ENCODE measurements around the gene KPNA3. TPM values are rescaled to one million over a fixed set of nuclear protein-coding genes. Genes with fewer than 3 reads are reported as not detected.
"Not testable (repeated sequence)": the region's sequence is repeated elsewhere in the genome, so short reads cannot be mapped to it uniquely, and the experiment has no call there.

KPNA3 gene
- polyA plus RNA-seq, 1 donor from 2014 or later, result 41.7 TPM

- TF ChIP-seq MXI1 (conservative IDR thresholded peaks at IDR 0.05; ENCODE audit: poor library complexity, severe bottlenecking) (no peak), TAF1 (IDR thresholded peaks at IDR 0.05; ENCODE audit: low read depth) (no peak), CTCF (IDR thresholded peaks at IDR 0.05; ENCODE audit: poor library complexity, severe bottlenecking) (no peak), POLR2AphosphoS5 (IDR thresholded peaks at IDR 0.05) (no peak), EP300 (conservative IDR thresholded peaks at IDR 0.05; ENCODE audit: poor library complexity, severe bottlenecking) (no peak), EZH2 (IDR thresholded peaks at IDR 0.05; ENCODE audit: borderline replicate concordance, insufficient read depth, low read length, poor library complexity, severe bottlenecking) (no peak), REST (IDR thresholded peaks at IDR 0.05; ENCODE audit: borderline replicate concordance) (no peak), SMC3 (conservative IDR thresholded peaks at IDR 0.05; ENCODE audit: poor library complexity) (no peak), RAD21 (conservative IDR thresholded peaks at IDR 0.05) (no peak)
- H3K9me3 ChIP-seq (ENCODE audit: low read length), result no peaks in the 10 kb centered on the region
- no peaks in the 10 kb centered on the region for H3F3A ChIP-seq (ENCODE audit: insufficient read depth, low read length, poor library complexity, severe bottlenecking)
- H3K79me2 ChIP-seq (replicated peaks; ENCODE audit: insufficient read depth, low read length), result no peaks in the 10 kb centered on the region
- H3K27me3 ChIP-seq (ENCODE audit: insufficient read depth, low read depth, low read length), result no peaks in the 10 kb centered on the region
- no peak overlapping the region for H3K4me3 ChIP-seq (ENCODE audit: low read length)
- H3K4me2 ChIP-seq (ENCODE audit: low read length), result no peak overlapping the region
- no peaks in the 10 kb centered on the region for H4K20me1 ChIP-seq (ENCODE audit: insufficient read depth)
- no peak overlapping the region for H2AFZ ChIP-seq (ENCODE audit: low read depth, low read length)
- no peak overlapping the region for H3K9ac ChIP-seq (ENCODE audit: low read length)
- H3K36me3 ChIP-seq (ENCODE audit: insufficient read depth, low read length), result no peaks in the 10 kb centered on the region
- H3K27ac ChIP-seq (ENCODE audit: low read length), result no peak overlapping the region
- no peaks in the 10 kb centered on the region for H3K9me2 ChIP-seq (ENCODE audit: insufficient read depth, low read length)
These were observed 15.2 kb upstream of the KPNA3 start for GRCh38 chr13:49807681-49808080.

- Histone ChIP-seq H3K4me2 (ENCODE audit: low read length) (no peak overlapping the region), H3K9me2 (ENCODE audit: insufficient read depth, low read length) (no peaks in the 10 kb centered on the region), H3F3A (ENCODE audit: insufficient read depth, low read length, poor library complexity, severe bottlenecking) (no peaks in the 10 kb centered on the region), H3K9me3 (ENCODE audit: low read length) (no peaks in the 10 kb centered on the region), H3K79me2 (replicated peaks; ENCODE audit: insufficient read depth, low read length) (no peaks in the 10 kb centered on the region), H3K36me3 (ENCODE audit: insufficient read depth, low read length) (no peaks in the 10 kb centered on the region), H3K27ac (ENCODE audit: low read length) (no peak overlapping the region), H3K9ac (ENCODE audit: low read length) (no peak overlapping the region), H3K4me3 (ENCODE audit: low read length) (no peak overlapping the region), H2AFZ (ENCODE audit: low read depth, low read length) (no peak overlapping the region), H3K27me3 (ENCODE audit: insufficient read depth, low read depth, low read length) (no peaks in the 10 kb centered on the region), H4K20me1 (ENCODE audit: insufficient read depth) (no peaks in the 10 kb centered on the region)
- TF ChIP-seq REST (IDR thresholded peaks at IDR 0.05; ENCODE audit: borderline replicate concordance), result no peak
- no peak for TF ChIP-seq POLR2AphosphoS5 (IDR thresholded peaks at IDR 0.05)
- TF ChIP-seq EP300 (conservative IDR thresholded peaks at IDR 0.05; ENCODE audit: poor library complexity, severe bottlenecking), result no peak
- TF ChIP-seq TAF1 (IDR thresholded peaks at IDR 0.05; ENCODE audit: low read depth), result no peak
- no peak for TF ChIP-seq SMC3 (conservative IDR thresholded peaks at IDR 0.05; ENCODE audit: poor library complexity)
- no peak for TF ChIP-seq MXI1 (conservative IDR thresholded peaks at IDR 0.05; ENCODE audit: poor library complexity, severe bottlenecking)
- no peak for TF ChIP-seq CTCF (IDR thresholded peaks at IDR 0.05; ENCODE audit: poor library complexity, severe bottlenecking)
- TF ChIP-seq EZH2 (IDR thresholded peaks at IDR 0.05; ENCODE audit: borderline replicate concordance, insufficient read depth, low read length, poor library complexity, severe bottlenecking), result no peak
- TF ChIP-seq RAD21 (conservative IDR thresholded peaks at IDR 0.05), result no peak
These were observed 13.6 kb upstream of the KPNA3 start for GRCh38 chr13:49806126-49806536.

GRCh38 chr13:49803047-49803446, 10.6 kb upstream of the KPNA3 start:
- not testable (repeated sequence) for H3K4me2 ChIP-seq (ENCODE audit: low read length); H2AFZ ChIP-seq (ENCODE audit: low read depth, low read length); H3K4me3 ChIP-seq (ENCODE audit: low read length); H3K27me3 ChIP-seq (ENCODE audit: insufficient read depth, low read depth, low read length); H3K27ac ChIP-seq (ENCODE audit: low read length); H3F3A ChIP-seq (ENCODE audit: insufficient read depth, low read length, poor library complexity, severe bottlenecking); H3K36me3 ChIP-seq (ENCODE audit: insufficient read depth, low read length); H3K9ac ChIP-seq (ENCODE audit: low read length); H3K79me2 ChIP-seq (replicated peaks; ENCODE audit: insufficient read depth, low read length); H3K9me3 ChIP-seq (ENCODE audit: low read length); H4K20me1 ChIP-seq (ENCODE audit: insufficient read depth); H3K9me2 ChIP-seq (ENCODE audit: insufficient read depth, low read length)
